H1 (cell line): Measurements from ENCODE around the gene FXR2.

Experiments
- ATF3 ChIP-seq: IDR thresholded peaks from 2 replicates; pipeline ENCODE4 v1.6.1; 2011; ENCODE audit warnings: low read depth, mild to moderate bottlenecking, low read length; ENCODE audit not compliant: insufficient read depth
- CEBPB ChIP-seq: IDR thresholded peaks from 2 replicates; pipeline ENCODE4 v1.6.1; 2012; ENCODE audit warnings: low read depth, low read length
- CTCF ChIP-seq, 3 experiments: IDR thresholded peaks; 1 replicate in 2 of 3; 2 replicates in 1 of 3; pipeline versions ENCODE4 v1.5.1 to v1.6.1; 2011; ENCODE audit warnings: low read length in 3 of 3, mild to moderate bottlenecking in 3 of 3, inconsistent platforms in 2 of 3, low read depth in 1 of 3, moderate library complexity in 1 of 3; ENCODE audit not compliant: insufficient read depth in 1 of 3; ENCODE audit errors: control extremely low read depth in 1 of 3
- EZH2 ChIP-seq: fragments of 200-600 bp; sonication (generic); IDR thresholded peaks from 2 replicates; pipeline ENCODE4 v1.7.1; 2012; ENCODE audit warnings: low read depth, mild to moderate bottlenecking, moderate library complexity, low read length, inconsistent platforms; ENCODE audit not compliant: severe bottlenecking
- GABPA ChIP-seq: IDR thresholded peaks from 2 replicates; pipeline ENCODE4 v1.6.1; 2011; ENCODE audit warnings: mild to moderate bottlenecking, low read length, moderate library complexity, borderline replicate concordance; ENCODE audit not compliant: insufficient read depth
- POLR2AphosphoS5 ChIP-seq: IDR thresholded peaks from 2 replicates; pipeline ENCODE4 v1.6.1; 2011; ENCODE audit warnings: low read depth, low read length
- SIN3A ChIP-seq, 2 experiments: IDR thresholded peaks in 1 of 2; conservative IDR thresholded peaks in 1 of 2; 2 replicates each; pipeline ENCODE4 v1.6.1; 2011 to 2012; ENCODE audit warnings: low read length in 2 of 2, improper control_type of control experiment in 1 of 2, low read depth in 1 of 2, mild to moderate bottlenecking in 1 of 2
- SP2 ChIP-seq: IDR thresholded peaks from 2 replicates; pipeline ENCODE4 v1.6.1; 2012; ENCODE audit warnings: mild to moderate bottlenecking, low read length, inconsistent platforms
- TAF1 ChIP-seq: IDR thresholded peaks from 2 replicates; pipeline ENCODE4 v1.6.1; 2011; ENCODE audit warnings: mild to moderate bottlenecking, low read depth, low read length
- ZNF274 ChIP-seq: IDR thresholded peaks from 2 replicates; pipeline ENCODE4 v1.7.0; 2012; ENCODE audit warnings: low read length, borderline replicate concordance; ENCODE audit errors: extremely low read depth
- TF ChIP-seq, protein P1 (sequence below): IDR thresholded peaks from 2 replicates; pipeline ENCODE4 v1.6.1; 2012; ENCODE audit warnings: inconsistent platforms
- TF ChIP-seq, protein P2 (sequence below): IDR thresholded peaks from 2 replicates; pipeline ENCODE4 v1.6.1; 2011; ENCODE audit warnings: low read length, improper control_type of control experiment

DNA sequence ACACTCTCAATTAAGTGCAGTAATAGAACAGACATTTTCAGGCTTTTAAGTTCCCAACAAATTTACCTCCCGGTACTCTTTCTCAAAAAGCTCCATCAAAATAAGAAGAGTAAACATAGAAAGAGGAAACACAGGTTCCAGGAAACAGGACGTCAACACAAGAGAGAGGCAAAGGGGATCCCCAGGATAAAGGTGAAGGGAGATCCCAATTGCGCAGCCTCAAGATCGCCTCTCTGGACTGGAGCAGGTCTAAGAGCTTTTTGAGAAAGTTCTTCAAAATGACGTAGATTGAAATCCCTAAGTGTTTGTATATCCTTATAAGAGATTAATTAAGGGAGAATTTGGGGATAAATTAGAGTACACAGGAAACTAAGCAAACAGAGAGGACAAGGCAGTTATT lies 3.9 kb upstream of the FXR2 start:
- no peak for TF ChIP-seq POLR2AphosphoS5
- TF ChIP-seq TAF1, result no peak
- no peak for TF ChIP-seq CTCF (IDR thresholded peaks at IDR 0.05; ENCODE audit: control extremely low read depth in 1 of 3, insufficient read depth in 1 of 3, low read depth in 1 of 3, low read length in 3 of 3)
- no peak for TF ChIP-seq CEBPB
- no peak for TF ChIP-seq SP2
- TF ChIP-seq EZH2, result no peak
- TF ChIP-seq SIN3A (conservative IDR thresholded peaks at IDR 0.05 in 1 of 2, IDR thresholded peaks at IDR 0.05 in 1 of 2; ENCODE audit: low read depth in 1 of 2, low read length in 2 of 2), result no peak
- TF ChIP-seq, protein P1, sequence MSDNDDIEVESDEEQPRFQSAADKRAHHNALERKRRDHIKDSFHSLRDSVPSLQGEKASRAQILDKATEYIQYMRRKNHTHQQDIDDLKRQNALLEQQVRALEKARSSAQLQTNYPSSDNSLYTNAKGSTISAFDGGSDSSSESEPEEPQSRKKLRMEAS, result no peak
- TF ChIP-seq GABPA, result no peak
- no peak for TF ChIP-seq ATF3
- TF ChIP-seq, protein P2, sequence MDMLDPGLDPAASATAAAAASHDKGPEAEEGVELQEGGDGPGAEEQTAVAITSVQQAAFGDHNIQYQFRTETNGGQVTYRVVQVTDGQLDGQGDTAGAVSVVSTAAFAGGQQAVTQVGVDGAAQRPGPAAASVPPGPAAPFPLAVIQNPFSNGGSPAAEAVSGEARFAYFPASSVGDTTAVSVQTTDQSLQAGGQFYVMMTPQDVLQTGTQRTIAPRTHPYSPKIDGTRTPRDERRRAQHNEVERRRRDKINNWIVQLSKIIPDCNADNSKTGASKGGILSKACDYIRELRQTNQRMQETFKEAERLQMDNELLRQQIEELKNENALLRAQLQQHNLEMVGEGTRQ, result no peak
- no peak for TF ChIP-seq ZNF274
